Type B pancreatic cell (in vitro differentiated cells): ENCODE measurements around the gene C14orf132. TPM values are rescaled to one million over a fixed set of nuclear protein-coding genes. Genes with fewer than 3 reads are reported as not detected.

Source experiments
- DNase-seq: peaks from one replicate; pipeline ENCODE4 v3.0.0; 2021; ENCODE audit warnings: mixed read lengths; ENCODE audit not compliant: unreplicated experiment; ENCODE audit errors: extremely low spot score
- H3K27ac Mint-ChIP-seq: 2 replicates; pipeline ENCODE4 v1.8.0; 2021; ENCODE audit warnings: mild to moderate bottlenecking, mixed read lengths
- H3K27me3 Mint-ChIP-seq: 2 replicates; pipeline ENCODE4 v1.8.0; 2021; ENCODE audit warnings: mixed read lengths
- H3K36me3 Mint-ChIP-seq: 2 replicates; pipeline ENCODE4 v1.8.0; 2021; ENCODE audit warnings: mixed read lengths
- H3K4me1 Mint-ChIP-seq: one replicate; pipeline ENCODE4 v1.8.0; 2021; ENCODE audit warnings: mixed read lengths; ENCODE audit not compliant: unreplicated experiment
- H3K4me3 Mint-ChIP-seq: 2 replicates; pipeline ENCODE4 v1.8.0; 2021; ENCODE audit warnings: mild to moderate bottlenecking, mixed read lengths
- H3K9me3 Mint-ChIP-seq: 2 replicates; pipeline ENCODE4 v1.8.0; 2021; ENCODE audit warnings: mixed read lengths
- total RNA-seq: library from RNA; stranded (reverse); gene quantifications from 2 replicates; pipeline ENCODE4 v1.2.1, GENCODE V29; 2021; ENCODE audit warnings: low replicate concordance
- TF ChIP-seq, protein P1 (sequence below): fragments of 200-600 bp; sonication (generic); conservative IDR thresholded peaks from 2 replicates; pipeline ENCODE4 v1.5.0; 2021; ENCODE audit warnings: antibody characterized with exemption, mild to moderate bottlenecking

Gene C14orf132
- total RNA-seq, 1 donor from 2014 or later, result 57.4 TPM

DNA sequence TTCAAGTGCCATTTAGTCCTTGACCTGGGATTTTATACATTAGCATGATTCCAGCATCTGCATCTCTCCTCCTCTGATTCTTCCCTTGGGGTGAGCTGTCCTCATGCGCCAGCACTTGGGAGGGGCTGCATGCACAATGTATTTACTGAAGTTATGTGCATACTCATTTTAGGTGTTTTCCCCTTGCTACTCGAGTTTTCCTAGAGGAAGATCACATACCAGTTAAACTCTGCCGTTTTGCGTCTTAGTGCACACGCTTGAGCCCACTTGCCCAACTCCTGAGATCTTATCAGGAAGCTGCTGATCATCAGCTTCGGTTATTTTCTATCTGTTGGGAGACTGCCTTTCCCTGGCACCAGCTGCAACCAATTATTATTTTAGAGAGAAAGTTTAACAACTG, 78.8 kb downstream of the C14orf132 start:
- Mint-ChIP-seq H3K9me3 (peaks cover 11% of the 10 kb centered on the region), H3K36me3 (no peaks in the 10 kb centered on the region), H3K4me1 (peaks cover 29% of the 10 kb centered on the region), H3K27me3 (peaks cover 4% of the 10 kb centered on the region), H3K4me3 (peak overlapping the region; percentile 37), H3K27ac (peak overlapping the region; percentile 86)
- DNase-seq, result no peak
- TF ChIP-seq, protein P1, sequence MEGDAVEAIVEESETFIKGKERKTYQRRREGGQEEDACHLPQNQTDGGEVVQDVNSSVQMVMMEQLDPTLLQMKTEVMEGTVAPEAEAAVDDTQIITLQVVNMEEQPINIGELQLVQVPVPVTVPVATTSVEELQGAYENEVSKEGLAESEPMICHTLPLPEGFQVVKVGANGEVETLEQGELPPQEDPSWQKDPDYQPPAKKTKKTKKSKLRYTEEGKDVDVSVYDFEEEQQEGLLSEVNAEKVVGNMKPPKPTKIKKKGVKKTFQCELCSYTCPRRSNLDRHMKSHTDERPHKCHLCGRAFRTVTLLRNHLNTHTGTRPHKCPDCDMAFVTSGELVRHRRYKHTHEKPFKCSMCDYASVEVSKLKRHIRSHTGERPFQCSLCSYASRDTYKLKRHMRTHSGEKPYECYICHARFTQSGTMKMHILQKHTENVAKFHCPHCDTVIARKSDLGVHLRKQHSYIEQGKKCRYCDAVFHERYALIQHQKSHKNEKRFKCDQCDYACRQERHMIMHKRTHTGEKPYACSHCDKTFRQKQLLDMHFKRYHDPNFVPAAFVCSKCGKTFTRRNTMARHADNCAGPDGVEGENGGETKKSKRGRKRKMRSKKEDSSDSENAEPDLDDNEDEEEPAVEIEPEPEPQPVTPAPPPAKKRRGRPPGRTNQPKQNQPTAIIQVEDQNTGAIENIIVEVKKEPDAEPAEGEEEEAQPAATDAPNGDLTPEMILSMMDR, result no peak

DNA sequence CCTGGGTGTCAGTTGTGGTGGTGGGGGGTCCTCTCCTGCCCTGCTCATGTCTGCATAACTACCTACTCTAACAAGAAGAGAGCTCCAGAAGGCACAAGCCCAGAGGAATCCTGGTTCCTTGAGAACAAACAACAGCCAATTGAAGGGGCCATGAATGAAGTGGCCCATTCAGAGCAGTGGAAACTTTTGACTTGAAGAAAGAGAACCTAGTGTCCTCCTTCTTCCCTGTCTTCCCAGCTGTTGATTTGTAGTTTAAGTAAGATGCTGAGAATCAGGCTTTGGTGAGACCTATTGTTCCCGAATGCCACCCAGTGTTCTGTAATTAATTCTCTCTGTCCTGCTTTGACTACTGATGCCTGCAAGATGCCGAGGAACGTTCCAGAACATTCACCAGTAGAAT, 79.2 kb downstream of the C14orf132 start:
- peaks cover 4% of the 10 kb centered on the region for H3K27me3 Mint-ChIP-seq
- peak overlapping the region; percentile 37 for H3K4me3 Mint-ChIP-seq
- H3K36me3 Mint-ChIP-seq, result no peaks in the 10 kb centered on the region
- H3K9me3 Mint-ChIP-seq, result peaks cover 11% of the 10 kb centered on the region
- DNase-seq, result no peak
- H3K4me1 Mint-ChIP-seq, result peaks cover 29% of the 10 kb centered on the region
- TF ChIP-seq, protein P1, result no peak
- H3K27ac Mint-ChIP-seq, result peak overlapping the region; percentile 86

DNA sequence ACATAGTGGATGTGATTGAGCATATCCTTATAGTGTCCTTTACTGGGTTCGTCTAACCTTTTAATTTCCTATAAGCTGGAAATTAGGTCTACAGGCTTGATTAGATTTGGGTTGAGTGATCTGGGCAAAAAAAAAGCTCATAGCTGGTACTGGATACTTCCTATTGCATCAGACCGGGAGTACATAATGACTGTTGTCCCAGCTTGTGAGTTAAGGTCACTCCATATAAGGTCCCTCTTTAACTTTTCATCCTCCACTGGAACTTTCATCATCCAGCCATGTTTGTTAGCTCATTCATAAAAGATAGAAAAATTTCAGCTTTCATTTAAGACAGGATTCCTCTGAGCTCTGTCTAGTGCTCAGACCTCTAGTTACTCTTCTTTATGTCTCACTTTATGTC, 80.8 kb downstream of the C14orf132 start:
- H3K36me3 Mint-ChIP-seq, result no peaks in the 10 kb centered on the region
- TF ChIP-seq, protein P1, result no peak
- DNase-seq, result no peak
- H3K9me3 Mint-ChIP-seq, result peaks cover 11% of the 10 kb centered on the region
- peaks cover 29% of the 10 kb centered on the region for H3K4me1 Mint-ChIP-seq
- H3K27me3 Mint-ChIP-seq, result no peaks in the 10 kb centered on the region
- H3K27ac Mint-ChIP-seq, result no peak overlapping the region
- H3K4me3 Mint-ChIP-seq, result no peak overlapping the region

DNA sequence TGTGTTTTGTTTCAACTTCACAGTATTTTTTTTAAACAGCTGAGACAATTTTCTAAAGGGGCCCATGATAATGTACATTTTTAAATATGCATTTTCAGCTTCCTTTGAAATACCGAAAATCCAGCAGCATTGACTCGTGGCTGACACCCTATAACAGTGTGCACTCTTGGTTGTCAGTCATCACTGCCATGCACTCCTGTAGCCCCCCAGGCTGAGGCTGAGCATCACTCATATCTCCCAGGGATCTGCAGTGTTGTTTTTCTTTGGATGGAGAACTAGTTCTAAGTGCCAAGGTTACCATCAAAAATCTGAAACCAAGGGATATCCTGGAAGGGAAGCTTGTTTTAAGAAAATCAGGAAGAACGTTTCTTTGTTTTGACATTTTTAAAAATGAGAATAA, 81.2 kb downstream of the C14orf132 start:
- no peak overlapping the region for H3K27ac Mint-ChIP-seq
- no peaks in the 10 kb centered on the region for H3K27me3 Mint-ChIP-seq
- no peak for DNase-seq
- peaks cover 11% of the 10 kb centered on the region for H3K9me3 Mint-ChIP-seq
- peaks cover 29% of the 10 kb centered on the region for H3K4me1 Mint-ChIP-seq
- H3K36me3 Mint-ChIP-seq, result no peaks in the 10 kb centered on the region
- H3K4me3 Mint-ChIP-seq, result no peak overlapping the region
- TF ChIP-seq, protein P1, result no peak

DNA sequence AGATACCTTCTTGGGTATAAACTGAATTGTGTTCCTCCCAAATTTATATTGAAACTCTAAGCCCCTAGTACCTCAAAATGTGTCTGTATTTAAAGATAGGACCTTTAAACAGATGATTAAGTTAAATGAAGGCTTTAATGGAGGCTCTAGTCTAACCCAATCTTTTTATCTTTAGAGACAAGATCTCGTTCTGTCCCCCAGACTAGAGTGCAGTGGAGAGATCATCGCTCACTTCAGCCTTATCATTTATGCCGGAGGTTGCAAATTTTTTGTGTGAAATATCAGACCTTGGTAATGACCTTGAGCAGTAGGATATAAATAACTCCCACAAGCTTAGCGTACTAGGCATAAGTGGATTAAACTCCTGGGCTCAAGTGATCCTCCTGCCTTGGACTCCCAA, 81.8 kb downstream of the C14orf132 start:
- H3K4me1 Mint-ChIP-seq, result peaks cover 29% of the 10 kb centered on the region
- no peak overlapping the region for H3K27ac Mint-ChIP-seq
- peaks cover 11% of the 10 kb centered on the region for H3K9me3 Mint-ChIP-seq
- no peak for DNase-seq
- no peaks in the 10 kb centered on the region for H3K27me3 Mint-ChIP-seq
- TF ChIP-seq, protein P1, result no peak
- no peaks in the 10 kb centered on the region for H3K36me3 Mint-ChIP-seq
- no peak overlapping the region for H3K4me3 Mint-ChIP-seq
